DND-41 (cell line): ENCODE measurements around the gene KCNMA1.

Experiments used
- ATAC-seq: fragments of 200-7000 bp; cut with Tn5 transposase; 3 replicates; pipeline ENCODE4 v1.9.1; 2021; ENCODE audit warnings: low read depth; ENCODE audit not compliant: insufficient read depth
- DNase-seq: peaks from one replicate; pipeline ENCODE4 v3.0.0-alpha.2; 2020
- H2AFZ ChIP-seq: 2 replicates; pipeline ENCODE4 v1.6.0; 2012; ENCODE audit warnings: low read depth, low read length
- H3K27ac ChIP-seq: 2 replicates; pipeline ENCODE4 v1.5.1; 2012; ENCODE audit warnings: low read length, inconsistent platforms
- H3K27me3 ChIP-seq: fragments of 200-600 bp; sonication (generic); 2 replicates; pipeline ENCODE4 v1.6.0; 2012; ENCODE audit warnings: low read length, mild to moderate bottlenecking, inconsistent platforms; ENCODE audit not compliant: insufficient read depth, poor library complexity
- H3K36me3 ChIP-seq: 2 replicates; pipeline ENCODE4 v1.5.1; 2012; ENCODE audit warnings: low read length, inconsistent platforms; ENCODE audit not compliant: insufficient read depth
- H3K4me1 ChIP-seq: 2 replicates; pipeline ENCODE4 v1.5.1; 2012; ENCODE audit warnings: mild to moderate bottlenecking, low read length; ENCODE audit not compliant: insufficient read depth
- H3K4me2 ChIP-seq: 2 replicates; pipeline ENCODE4 v1.6.0; 2012; ENCODE audit warnings: mild to moderate bottlenecking, moderate library complexity, low read length, inconsistent platforms; ENCODE audit not compliant: insufficient read depth
- H3K4me3 ChIP-seq, 2 experiments: fragments of 200-600 bp in 1 of 2; shearing (Covaris generic) in 1 of 2; 2 replicates each; pipeline ENCODE4 v1.5.1; 2012 to 2016; ENCODE audit warnings: inconsistent platforms in 2 of 2, low read length in 2 of 2, mild to moderate bottlenecking in 2 of 2, low read depth in 1 of 2, moderate library complexity in 1 of 2
- H3K79me2 ChIP-seq: 2 replicates; pipeline ENCODE4 v1.6.0; 2012; ENCODE audit warnings: low read length, inconsistent platforms; ENCODE audit not compliant: insufficient read depth
- H3K9ac ChIP-seq: 2 replicates; pipeline ENCODE4 v1.6.0; 2012; ENCODE audit warnings: low read depth, mild to moderate bottlenecking, inconsistent platforms, low read length, moderate library complexity
- H3K9me3 ChIP-seq: 2 replicates; pipeline ENCODE4 v1.5.1; 2012; ENCODE audit warnings: low read length, moderate library complexity, mild to moderate bottlenecking, inconsistent platforms; ENCODE audit not compliant: insufficient read depth, severe bottlenecking
- H4K20me1 ChIP-seq: 2 replicates; pipeline ENCODE4 v1.6.0; 2012; ENCODE audit warnings: low read length; ENCODE audit not compliant: insufficient read depth
- CTCF ChIP-seq: IDR thresholded peaks from 2 replicates; pipeline ENCODE4 v1.5.1; 2012; ENCODE audit warnings: borderline replicate concordance, low read length, moderate library complexity, mild to moderate bottlenecking; ENCODE audit not compliant: poor library complexity, severe bottlenecking; ENCODE audit errors: extremely low read depth
- EZH2 ChIP-seq: IDR thresholded peaks from 3 replicates; pipeline ENCODE4 v1.6.1; 2012; ENCODE audit warnings: borderline replicate concordance, low read depth, mild to moderate bottlenecking, moderate library complexity, low read length, inconsistent platforms; ENCODE audit not compliant: severe bottlenecking

The KCNMA1 gene

GRCh38 chr10:76935941-76936613 is 701.5 kb downstream of the KCNMA1 start:
- TF ChIP-seq EZH2 (no peak), CTCF (no peak)
- Histone ChIP-seq H3K27me3 (no peaks in the 10 kb centered on the region), H3K4me2 (no peak overlapping the region), H3K79me2 (no peaks in the 10 kb centered on the region), H3K4me3 (no peak overlapping the region), H4K20me1 (no peaks in the 10 kb centered on the region), H3K4me1 (no peaks in the 10 kb centered on the region), H3K9ac (no peak overlapping the region), H3K9me3 (no peaks in the 10 kb centered on the region), H3K36me3 (no peaks in the 10 kb centered on the region), H2AFZ (no peak overlapping the region), H3K27ac (no peak overlapping the region)
- no peak for DNase-seq
- ATAC-seq, result no peak

GRCh38 chr10:76928565-76928964 is 709.0 kb downstream of the KCNMA1 start:
- Histone ChIP-seq H3K4me3 (no peak overlapping the region), H3K9ac (no peak overlapping the region), H3K9me3 (no peaks in the 10 kb centered on the region), H4K20me1 (no peaks in the 10 kb centered on the region), H3K79me2 (no peaks in the 10 kb centered on the region), H3K27me3 (no peaks in the 10 kb centered on the region), H3K27ac (no peak overlapping the region), H3K4me1 (no peaks in the 10 kb centered on the region), H3K36me3 (no peaks in the 10 kb centered on the region), H3K4me2 (no peak overlapping the region), H2AFZ (no peak overlapping the region)
- no peak for DNase-seq
- TF ChIP-seq CTCF, result no peak
- TF ChIP-seq EZH2, result no peak
- no peak for ATAC-seq

DNA sequence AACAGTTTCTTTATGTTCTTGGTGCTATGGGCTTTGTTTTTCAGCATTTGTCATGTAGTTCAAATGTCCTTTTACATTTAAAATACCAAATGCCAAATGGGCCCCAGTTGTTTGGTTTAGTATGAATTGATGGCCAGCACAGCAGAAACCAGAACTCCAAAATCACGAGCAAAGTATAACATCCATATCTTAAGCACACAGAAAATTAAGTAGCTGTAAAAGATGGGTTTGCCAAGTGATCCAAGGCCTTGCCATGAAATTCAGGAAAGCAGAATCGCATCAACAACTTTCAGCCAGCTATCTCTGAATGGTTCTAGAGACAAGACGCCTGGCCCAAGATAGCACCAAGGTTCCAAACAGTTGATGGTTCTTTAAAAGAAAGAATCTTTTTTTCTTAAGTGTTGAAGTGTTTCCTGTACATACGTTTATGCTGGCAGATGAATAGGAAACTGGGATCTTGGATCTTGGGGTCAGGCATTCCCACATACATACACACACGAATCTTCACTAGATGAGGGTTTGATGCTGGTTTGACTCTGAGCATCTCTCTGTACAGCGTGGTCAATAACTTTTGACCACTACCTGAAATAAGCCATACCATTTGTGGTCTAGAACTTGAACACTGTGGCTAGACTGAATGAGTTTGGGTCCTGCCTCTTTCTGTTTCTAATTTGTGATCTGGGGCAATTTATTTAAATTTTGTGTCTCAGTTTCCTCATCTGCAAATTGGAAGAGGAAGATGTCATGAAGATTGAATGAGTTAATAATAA is 711.8 kb downstream of the KCNMA1 start:
- no peak overlapping the region for H3K27ac ChIP-seq
- no peak overlapping the region for H3K4me3 ChIP-seq
- no peaks in the 10 kb centered on the region for H3K4me1 ChIP-seq
- no peaks in the 10 kb centered on the region for H3K27me3 ChIP-seq
- H3K36me3 ChIP-seq, result no peaks in the 10 kb centered on the region
- no peaks in the 10 kb centered on the region for H3K79me2 ChIP-seq
- H3K9me3 ChIP-seq, result no peaks in the 10 kb centered on the region
- no peak overlapping the region for H3K9ac ChIP-seq
- H4K20me1 ChIP-seq, result no peaks in the 10 kb centered on the region
- TF ChIP-seq CTCF, result no peak
- no peak for TF ChIP-seq EZH2
- H2AFZ ChIP-seq, result no peak overlapping the region
- no peak overlapping the region for H3K4me2 ChIP-seq
- ATAC-seq (no peak), DNase-seq (no peak)
